Measurements from ENCODE around the gene DYNC1I1.

DYNC1I1 gene

DNA sequence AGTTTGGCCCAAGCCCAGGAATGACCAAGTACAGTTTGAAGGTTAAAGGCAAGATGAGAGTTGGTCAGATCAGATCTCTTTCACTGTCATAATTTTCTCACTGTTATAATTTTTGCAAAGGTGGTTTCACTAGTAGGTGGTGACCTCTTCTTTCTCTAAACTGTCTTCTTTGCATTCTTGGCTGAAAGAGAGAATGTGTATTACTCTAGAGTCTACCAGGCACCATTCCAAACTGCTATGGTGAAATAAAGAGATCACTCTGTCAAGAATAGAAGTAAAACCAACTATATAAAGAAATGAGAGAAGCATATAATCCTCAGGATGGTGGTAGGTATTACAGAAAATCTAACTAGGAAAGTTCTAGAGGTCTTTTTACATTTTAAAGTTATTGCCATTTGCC is 72.7 kb downstream of the DYNC1I1 start:
- Mint-ChIP-seq H3K27me3 (ENCODE audit: low read depth) (no peaks in the 10 kb centered on the region), H3K27ac (no peak overlapping the region)

DNA sequence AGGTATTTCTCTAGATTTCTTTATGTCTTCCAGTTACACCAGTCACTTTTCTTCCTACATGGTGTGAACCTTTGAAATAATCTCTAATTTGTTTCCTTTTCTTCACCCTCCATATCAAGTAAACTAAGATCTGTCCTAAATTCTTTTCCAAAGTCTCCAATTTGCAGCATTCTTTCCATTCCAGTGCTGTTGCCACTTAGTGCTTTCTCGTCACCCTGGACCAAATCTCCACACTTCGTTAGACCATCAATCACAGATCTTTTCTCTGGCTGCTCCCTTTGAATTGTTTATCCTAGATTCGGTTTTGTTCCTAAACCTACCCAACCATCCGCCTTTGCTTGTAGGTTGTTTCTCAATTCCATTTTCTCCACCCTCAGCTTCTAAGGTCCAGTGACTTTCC is 74.7 kb downstream of the DYNC1I1 start:
- no peak overlapping the region for H3K4me3 Mint-ChIP-seq
- H3K4me1 Mint-ChIP-seq: peaks cover 29% of the 10 kb centered on the region
- no peaks in the 10 kb centered on the region for H3K9me3 Mint-ChIP-seq
- no peak overlapping the region for H3K27ac Mint-ChIP-seq
- TF ChIP-seq, protein P1, sequence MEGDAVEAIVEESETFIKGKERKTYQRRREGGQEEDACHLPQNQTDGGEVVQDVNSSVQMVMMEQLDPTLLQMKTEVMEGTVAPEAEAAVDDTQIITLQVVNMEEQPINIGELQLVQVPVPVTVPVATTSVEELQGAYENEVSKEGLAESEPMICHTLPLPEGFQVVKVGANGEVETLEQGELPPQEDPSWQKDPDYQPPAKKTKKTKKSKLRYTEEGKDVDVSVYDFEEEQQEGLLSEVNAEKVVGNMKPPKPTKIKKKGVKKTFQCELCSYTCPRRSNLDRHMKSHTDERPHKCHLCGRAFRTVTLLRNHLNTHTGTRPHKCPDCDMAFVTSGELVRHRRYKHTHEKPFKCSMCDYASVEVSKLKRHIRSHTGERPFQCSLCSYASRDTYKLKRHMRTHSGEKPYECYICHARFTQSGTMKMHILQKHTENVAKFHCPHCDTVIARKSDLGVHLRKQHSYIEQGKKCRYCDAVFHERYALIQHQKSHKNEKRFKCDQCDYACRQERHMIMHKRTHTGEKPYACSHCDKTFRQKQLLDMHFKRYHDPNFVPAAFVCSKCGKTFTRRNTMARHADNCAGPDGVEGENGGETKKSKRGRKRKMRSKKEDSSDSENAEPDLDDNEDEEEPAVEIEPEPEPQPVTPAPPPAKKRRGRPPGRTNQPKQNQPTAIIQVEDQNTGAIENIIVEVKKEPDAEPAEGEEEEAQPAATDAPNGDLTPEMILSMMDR (IDR thresholded peaks at IDR 0.05; ENCODE audit: unreplicated experiment in 3 of 3): no peak
- H3K36me3 Mint-ChIP-seq (ENCODE audit: low read depth): no peaks in the 10 kb centered on the region
- no peaks in the 10 kb centered on the region for H3K27me3 Mint-ChIP-seq (ENCODE audit: low read depth)

More for the DNA sequence above, 72.7 kb downstream of the DYNC1I1 start:
- Mint-ChIP-seq H3K9me3 (peaks cover 5% of the 10 kb centered on the region), H3K36me3 (ENCODE audit: low read depth) (no peaks in the 10 kb centered on the region), H3K4me3 (no peak overlapping the region), H3K4me1 (peaks cover 33% of the 10 kb centered on the region)
- TF ChIP-seq, protein P1 (IDR thresholded peaks at IDR 0.05; ENCODE audit: unreplicated experiment in 3 of 3): no peak

DNA sequence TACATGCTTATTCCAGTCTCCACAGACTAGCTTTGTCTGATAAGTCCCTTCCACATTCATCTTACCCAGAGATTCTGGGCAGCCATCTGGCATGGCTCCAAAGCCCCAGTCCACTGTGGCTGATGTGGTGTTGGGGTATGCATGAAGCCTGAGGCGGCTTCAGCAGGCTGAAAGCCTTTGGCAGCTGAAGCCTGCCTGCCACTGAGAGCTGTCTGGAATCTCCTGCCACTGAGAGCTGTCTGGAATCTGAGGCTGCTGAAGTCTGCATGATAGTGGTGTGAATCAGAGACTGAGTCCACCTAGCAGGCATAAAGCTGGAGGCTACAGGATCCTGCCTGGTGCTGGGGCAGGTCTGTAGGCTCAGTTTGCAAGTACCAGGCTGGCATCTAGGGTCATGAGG is 87.1 kb downstream of the DYNC1I1 start:
- no peaks in the 10 kb centered on the region for H3K36me3 Mint-ChIP-seq (ENCODE audit: low read depth)
- no peaks in the 10 kb centered on the region for H3K27me3 Mint-ChIP-seq (ENCODE audit: low read depth)
- TF ChIP-seq, protein P1 (IDR thresholded peaks at IDR 0.05; ENCODE audit: unreplicated experiment in 3 of 3): no peak
- no peak overlapping the region for H3K27ac Mint-ChIP-seq
- no peaks in the 10 kb centered on the region for H3K4me1 Mint-ChIP-seq
- H3K4me3 Mint-ChIP-seq: no peak overlapping the region
- H3K9me3 Mint-ChIP-seq: no peaks in the 10 kb centered on the region

DNA sequence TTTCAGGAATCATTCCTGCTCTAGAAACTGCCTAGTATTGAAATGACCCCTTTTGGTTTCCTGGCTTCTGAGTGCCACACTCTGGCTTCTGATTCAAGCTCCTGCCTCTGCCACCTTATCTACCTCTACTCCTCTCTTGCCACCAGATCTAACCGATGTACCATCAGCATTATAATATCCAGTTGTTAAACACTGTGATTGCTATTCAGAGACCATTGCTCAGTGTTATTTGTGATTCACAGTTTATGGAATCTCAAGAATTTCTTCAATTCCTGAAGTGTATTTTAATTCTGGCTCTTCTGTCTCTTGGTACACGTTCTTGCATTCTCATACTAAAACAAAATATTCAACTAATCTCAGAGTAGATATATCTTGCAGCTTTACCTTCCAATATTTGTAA is 88.7 kb downstream of the DYNC1I1 start:
- H3K4me1 Mint-ChIP-seq: no peaks in the 10 kb centered on the region
- H3K4me3 Mint-ChIP-seq: no peak overlapping the region
- no peaks in the 10 kb centered on the region for H3K36me3 Mint-ChIP-seq (ENCODE audit: low read depth)
- H3K27ac Mint-ChIP-seq: no peak overlapping the region
- no peaks in the 10 kb centered on the region for H3K9me3 Mint-ChIP-seq
- TF ChIP-seq, protein P1 (IDR thresholded peaks at IDR 0.05; ENCODE audit: unreplicated experiment in 3 of 3): no peak
- peaks cover 5% of the 10 kb centered on the region for H3K27me3 Mint-ChIP-seq (ENCODE audit: low read depth)

DNA sequence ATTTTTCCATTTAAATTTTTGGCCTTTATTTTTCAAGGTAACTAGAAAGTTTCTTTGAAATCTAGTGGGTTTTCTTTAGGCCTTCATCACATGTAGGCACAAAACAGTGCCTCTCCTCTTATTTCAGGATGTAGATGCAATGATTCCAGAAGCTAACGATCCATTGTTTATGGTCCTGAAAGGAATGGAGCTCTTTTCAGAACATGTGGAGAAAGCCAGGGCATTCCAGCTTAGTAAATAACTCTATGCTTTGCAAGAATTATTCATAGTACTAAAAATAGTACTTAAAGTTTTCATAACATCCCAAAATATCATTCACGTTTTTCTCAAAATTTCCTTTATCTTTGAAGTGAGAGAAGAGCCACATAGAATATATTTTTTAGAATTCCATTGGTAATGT is 91.3 kb downstream of the DYNC1I1 start:
- no peaks in the 10 kb centered on the region for H3K36me3 Mint-ChIP-seq (ENCODE audit: low read depth)
- H3K4me1 Mint-ChIP-seq: no peaks in the 10 kb centered on the region
- H3K9me3 Mint-ChIP-seq: no peaks in the 10 kb centered on the region
- peaks cover 5% of the 10 kb centered on the region for H3K27me3 Mint-ChIP-seq (ENCODE audit: low read depth)
- TF ChIP-seq, protein P1 (IDR thresholded peaks at IDR 0.05; ENCODE audit: unreplicated experiment in 3 of 3): no peak
- no peak overlapping the region for H3K4me3 Mint-ChIP-seq
- no peak overlapping the region for H3K27ac Mint-ChIP-seq

DNA sequence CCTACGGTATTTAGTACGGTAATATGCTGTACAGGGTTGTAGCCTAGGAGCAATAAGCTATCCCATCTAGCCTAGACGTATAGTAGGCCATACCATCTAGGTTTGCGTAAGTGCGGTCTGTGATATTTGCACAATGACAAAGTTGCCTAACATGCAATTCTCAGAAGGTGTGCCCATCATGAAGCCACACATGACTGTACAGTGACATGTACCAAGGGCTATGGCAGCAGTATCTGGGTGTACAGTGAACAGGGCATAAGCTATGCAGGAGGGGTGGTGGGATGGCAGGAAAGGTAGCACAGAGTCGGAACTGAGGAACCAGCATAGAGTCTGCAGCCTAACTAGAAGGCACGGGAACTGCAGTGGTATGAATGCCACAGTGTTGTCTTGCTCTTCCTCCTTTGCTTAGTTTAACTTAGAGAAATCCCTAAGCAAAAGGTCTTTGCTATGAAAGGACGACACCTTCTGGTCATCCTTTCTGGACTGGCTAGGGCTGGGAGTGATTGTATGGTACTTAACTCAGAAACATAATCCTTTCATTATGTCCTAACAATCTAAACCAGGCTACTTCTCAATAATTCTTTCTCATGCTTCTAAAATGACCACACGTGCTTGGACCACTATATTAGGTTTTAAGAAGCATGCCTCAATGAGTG is 93.5 kb downstream of the DYNC1I1 start:
- Mint-ChIP-seq H3K27ac (no peak overlapping the region), H3K36me3 (ENCODE audit: low read depth) (no peaks in the 10 kb centered on the region), H3K4me1 (no peaks in the 10 kb centered on the region), H3K27me3 (ENCODE audit: low read depth) (peaks cover 5% of the 10 kb centered on the region), H3K4me3 (no peak overlapping the region), H3K9me3 (no peaks in the 10 kb centered on the region)
- TF ChIP-seq, protein P1 (IDR thresholded peaks at IDR 0.05; ENCODE audit: unreplicated experiment in 3 of 3): peak; percentile 32 to 58 (median 57)
